Lower leg skin (tissue), 4 donors: Measurements from ENCODE around the gene LAMB4. TPM values are rescaled to one million over a fixed set of nuclear protein-coding genes. Genes with fewer than 3 reads are reported as not detected.

Experiments used
- DNase-seq, 2 donors: peaks; one replicate each; pipeline ENCODE4 v3.0.0-alpha.2; 2019; ENCODE audit warnings: low spot score in 2 of 2
- H3K4me3 ChIP-seq: fragments of 200-600 bp; sonication (generic); 2 replicates; pipeline ENCODE4 v1.5.1; 2017; ENCODE audit warnings: mild to moderate bottlenecking, low read depth; ENCODE audit not compliant: poor library complexity, severe bottlenecking
- POLR2A ChIP-seq, 2 donors: fragments of 450-650 bp; IDR thresholded peaks; one replicate each; pipeline ENCODE4 v1.6.1; 2016 to 2017; ENCODE audit warnings: antibody characterized with exemption in 2 of 2, mild to moderate bottlenecking in 1 of 2, moderate library complexity in 1 of 2
- WGBS, 2 donors: methylation state at CpG; one replicate each; pipeline ENCODE4 v1.1.5; 2018; 5-methylcytosine and 5-hydroxymethylcytosine counted together
- intact Hi-C: fragments of 100-400 bp; cut with DNase I; formaldehyde crosslinking; loops from one replicate; pipeline ENCODE4 v1.15.0; 2023; ENCODE audit warnings: low total_unique reads
- total RNA-seq, 4 donors: library from RNA; depleted of rRNA; stranded (reverse); fragments of >200 nt; gene quantifications; one replicate each; pipeline ENCODE4 v1.1.0, GENCODE V29; 2016
- TF ChIP-seq, protein P1 (sequence below), 3 donors: fragments of 450-650 bp; IDR thresholded peaks; one replicate each; pipeline ENCODE4 v1.5.1; 2016; ENCODE audit warnings: antibody characterized with exemption in 3 of 3, mild to moderate bottlenecking in 3 of 3, moderate library complexity in 2 of 3

Gene LAMB4
- total RNA-seq, 4 donors from 2014 or later: 125 to 306 (median 156) TPM

DNA sequence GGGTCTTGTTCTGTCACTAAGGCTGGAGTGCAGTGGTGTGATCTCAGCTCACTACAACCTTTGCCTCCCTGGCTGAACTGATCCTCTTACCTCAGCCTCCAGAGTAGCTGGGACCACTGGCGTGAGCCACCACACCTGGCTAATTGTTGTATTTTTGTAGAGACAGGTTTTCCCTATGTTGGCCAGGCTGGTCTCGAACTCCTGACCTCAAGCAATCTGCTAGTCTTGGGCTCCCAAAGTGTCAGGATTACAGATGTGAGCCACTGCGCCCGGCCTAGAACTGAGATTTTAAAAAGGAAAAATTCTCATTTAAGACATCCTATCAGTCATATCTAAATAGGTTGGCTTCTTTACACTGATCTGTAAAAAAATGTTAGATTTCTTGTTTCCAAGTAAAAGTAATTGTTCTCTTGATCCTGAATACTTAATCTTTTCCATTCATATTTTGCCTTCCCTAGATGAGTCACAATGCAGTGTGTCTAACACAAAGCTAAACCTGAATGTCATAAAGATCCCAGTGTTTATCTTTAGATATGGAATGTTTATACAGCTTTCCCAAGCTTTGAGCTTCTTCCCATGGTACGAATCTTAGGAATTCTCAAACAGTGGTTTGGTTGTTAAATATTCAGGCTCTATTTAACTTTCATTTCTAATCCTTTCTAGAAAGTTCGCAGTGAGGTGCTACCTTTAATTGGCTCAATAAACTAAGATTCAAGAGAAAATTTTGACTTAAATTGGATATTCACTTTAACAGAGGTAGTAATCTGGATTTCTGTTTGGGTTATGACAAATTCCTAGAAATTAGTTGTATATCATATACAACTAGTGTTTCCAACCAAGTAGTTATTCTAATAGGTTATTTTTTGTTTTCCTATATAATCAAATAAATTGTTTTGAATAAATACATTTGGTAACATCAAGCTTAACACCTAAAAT lies 115.1 kb downstream of the LAMB4 start:
- WGBS, 2 donors: 86 to 88% methylated on average over 6 of the region's 6 CpGs
- intact Hi-C loops: no loop called here
- TF ChIP-seq, protein P1, sequence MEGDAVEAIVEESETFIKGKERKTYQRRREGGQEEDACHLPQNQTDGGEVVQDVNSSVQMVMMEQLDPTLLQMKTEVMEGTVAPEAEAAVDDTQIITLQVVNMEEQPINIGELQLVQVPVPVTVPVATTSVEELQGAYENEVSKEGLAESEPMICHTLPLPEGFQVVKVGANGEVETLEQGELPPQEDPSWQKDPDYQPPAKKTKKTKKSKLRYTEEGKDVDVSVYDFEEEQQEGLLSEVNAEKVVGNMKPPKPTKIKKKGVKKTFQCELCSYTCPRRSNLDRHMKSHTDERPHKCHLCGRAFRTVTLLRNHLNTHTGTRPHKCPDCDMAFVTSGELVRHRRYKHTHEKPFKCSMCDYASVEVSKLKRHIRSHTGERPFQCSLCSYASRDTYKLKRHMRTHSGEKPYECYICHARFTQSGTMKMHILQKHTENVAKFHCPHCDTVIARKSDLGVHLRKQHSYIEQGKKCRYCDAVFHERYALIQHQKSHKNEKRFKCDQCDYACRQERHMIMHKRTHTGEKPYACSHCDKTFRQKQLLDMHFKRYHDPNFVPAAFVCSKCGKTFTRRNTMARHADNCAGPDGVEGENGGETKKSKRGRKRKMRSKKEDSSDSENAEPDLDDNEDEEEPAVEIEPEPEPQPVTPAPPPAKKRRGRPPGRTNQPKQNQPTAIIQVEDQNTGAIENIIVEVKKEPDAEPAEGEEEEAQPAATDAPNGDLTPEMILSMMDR (IDR thresholded peaks at IDR 0.05): no peak
- TF ChIP-seq POLR2A (IDR thresholded peaks at IDR 0.05): no peak
- no peak for DNase-seq
- no peak overlapping the region for H3K4me3 ChIP-seq

DNA sequence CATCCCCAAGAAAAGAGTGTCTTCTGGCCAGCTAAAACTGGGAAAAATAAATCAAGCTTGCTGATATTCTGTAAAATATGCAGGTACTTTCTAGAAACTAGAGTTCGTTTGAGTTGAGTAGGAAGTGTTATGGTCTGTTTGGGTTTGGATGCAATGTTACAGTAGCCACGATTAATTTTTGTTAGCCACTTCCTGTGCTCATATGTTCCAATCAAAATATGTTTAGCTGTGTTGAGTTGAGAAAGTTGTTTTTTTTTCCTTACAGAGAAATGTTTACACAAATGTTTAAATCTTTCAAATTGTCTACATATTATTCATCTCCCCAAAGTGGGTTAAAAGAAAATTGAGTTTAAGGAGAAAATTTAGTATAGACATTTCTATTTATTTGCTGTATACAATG lies 115.9 kb downstream of the LAMB4 start:
- intact Hi-C loops: no loop called here
- 59 to 62% methylated on average over 2 of the region's 2 CpGs for WGBS, 2 donors
- DNase-seq: no peak
- H3K4me3 ChIP-seq: no peak overlapping the region
- no peak for TF ChIP-seq POLR2A (IDR thresholded peaks at IDR 0.05)
- TF ChIP-seq, protein P1 (IDR thresholded peaks at IDR 0.05): no peak

DNA sequence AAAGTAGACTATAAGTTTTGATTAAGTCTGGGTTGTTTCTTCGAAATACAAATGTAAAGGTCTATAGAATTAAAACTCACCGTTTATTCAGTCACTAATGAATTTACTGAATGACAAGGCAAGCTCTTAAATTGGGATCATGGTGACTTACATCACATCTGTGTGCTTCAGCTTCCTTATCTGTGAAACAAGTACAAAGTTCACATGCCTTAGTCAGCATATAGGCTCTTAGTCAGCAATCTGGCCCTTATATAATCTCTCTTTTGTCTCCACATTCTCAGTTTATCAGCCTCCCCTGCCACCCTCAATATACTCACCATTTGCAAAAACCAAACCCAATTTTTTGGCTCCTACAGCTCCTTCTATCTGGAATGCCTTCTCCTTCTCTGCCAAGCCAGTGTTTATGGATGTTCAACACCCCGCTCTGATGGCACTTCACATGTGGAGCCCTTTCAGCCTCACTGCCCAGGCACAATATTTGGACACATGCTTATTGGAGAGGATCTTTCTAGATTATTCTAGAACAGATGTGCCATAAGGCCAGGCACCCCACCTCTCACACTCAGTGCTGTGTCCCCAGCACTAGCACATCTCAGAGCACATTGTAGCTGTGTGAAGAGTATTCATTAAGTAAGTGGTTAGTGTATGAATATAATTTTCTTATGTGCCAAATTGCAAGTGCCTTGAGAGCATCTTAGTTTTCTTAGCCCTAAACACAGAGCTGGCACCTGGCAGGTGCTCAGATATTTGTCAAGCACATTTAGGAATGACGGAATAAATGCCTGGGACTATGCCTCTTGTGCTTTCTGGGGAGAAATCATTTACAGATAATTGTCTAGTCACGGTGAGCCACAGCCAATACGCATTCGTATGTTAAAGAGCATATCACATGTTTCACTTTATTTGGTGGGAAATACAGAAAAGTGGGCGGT lies 117.4 kb downstream of the LAMB4 start:
- intact Hi-C loops: no loop called here
- DNase-seq: no peak
- TF ChIP-seq, protein P1 (IDR thresholded peaks at IDR 0.05): no peak
- TF ChIP-seq POLR2A (IDR thresholded peaks at IDR 0.05): no peak
- 91% methylated on average over 8 of the region's 8 CpGs for WGBS, 2 donors
- no peak overlapping the region for H3K4me3 ChIP-seq

DNA sequence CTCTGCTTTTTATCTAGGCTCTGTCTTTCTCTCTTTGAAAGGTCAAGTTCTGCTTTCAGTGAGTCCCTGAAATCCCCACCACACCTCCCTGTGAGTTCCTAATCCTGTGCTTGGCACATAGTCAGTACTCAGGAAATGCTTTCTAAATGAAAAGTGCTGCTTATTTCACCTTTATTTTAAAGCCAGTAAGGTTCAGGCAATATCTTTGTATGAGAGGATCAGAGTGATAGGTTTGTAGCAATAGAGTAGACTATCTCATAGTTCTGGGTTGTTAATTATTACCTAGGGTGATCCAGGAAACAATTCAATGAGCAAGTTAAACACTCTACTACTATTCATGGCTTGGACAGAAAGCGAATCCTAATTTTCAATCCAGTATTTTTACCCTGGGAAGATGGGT lies 119.8 kb downstream of the LAMB4 start:
- DNase-seq: no peak
- H3K4me3 ChIP-seq: no peak overlapping the region
- intact Hi-C loops: no loop called here
- 71 to 91% methylated on average over 1 of the region's 1 CpG for WGBS, 2 donors
- no peak for TF ChIP-seq POLR2A (IDR thresholded peaks at IDR 0.05)
- TF ChIP-seq, protein P1 (IDR thresholded peaks at IDR 0.05): no peak

DNA sequence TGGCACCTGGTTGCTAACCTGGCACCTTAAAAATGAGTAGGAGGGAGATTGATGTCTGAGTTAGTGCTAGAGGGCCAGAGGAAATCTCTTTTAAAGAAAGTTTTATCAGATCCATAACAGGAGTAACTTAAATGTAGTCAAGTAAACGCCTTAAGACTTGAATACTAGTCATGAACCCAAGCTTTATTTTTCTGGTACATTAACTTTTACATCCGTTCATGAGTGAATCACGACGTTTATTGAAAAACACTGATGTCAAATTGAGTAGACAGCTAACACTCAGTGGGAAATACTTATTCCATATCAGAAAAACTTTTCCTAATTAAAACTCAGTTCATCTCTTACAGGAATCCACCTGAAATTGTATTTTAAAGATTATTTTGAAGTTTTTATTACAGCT lies 120.3 kb downstream of the LAMB4 start:
- intact Hi-C loops: no loop called here
- WGBS, 2 donors: 82 to 83% methylated on average over 4 of the region's 4 CpGs
- no peak overlapping the region for H3K4me3 ChIP-seq
- TF ChIP-seq, protein P1 (IDR thresholded peaks at IDR 0.05): no peak
- no peak for TF ChIP-seq POLR2A (IDR thresholded peaks at IDR 0.05)
- DNase-seq: no peak
